COLO829 (cell line): ENCODE data around the gene KIF27.
"Not testable (repeated sequence)": the region's sequence is repeated elsewhere in the genome, so short reads cannot be mapped to it uniquely, and the experiment has no call there.

Source experiments
- DNase-seq: peaks from one replicate; pipeline ENCODE4 v3.0.0; 2012; ENCODE audit warnings: low spot score

Gene KIF27

GRCh38 chr9:83933790-83934189 lies 12.6 kb upstream of the KIF27 start:
- no peak for DNase-seq

- DNase-seq = no peak
These were observed 11.6 kb upstream of the KIF27 start for GRCh38 chr9:83932851-83933250.

- DNase-seq = no peak
These were observed 10.8 kb upstream of the KIF27 start for GRCh38 chr9:83932011-83932410.

- no peak for DNase-seq
These were observed 9.6 kb upstream of the KIF27 start for GRCh38 chr9:83930881-83931280.

GRCh38 chr9:83927591-83927990 lies 6.4 kb upstream of the KIF27 start:
- DNase-seq = no peak

GRCh38 chr9:83920469-83920926 lies 734 bp downstream of the KIF27 start:
- no peak for DNase-seq

GRCh38 chr9:83919111-83919510 lies 2.1 kb downstream of the KIF27 start:
- DNase-seq = no peak

GRCh38 chr9:83912194-83912593 lies 9.0 kb downstream of the KIF27 start:
- not testable (repeated sequence) for DNase-seq

- no peak for DNase-seq
These were observed 15.1 kb downstream of the KIF27 start for GRCh38 chr9:83906144-83906543.

GRCh38 chr9:83900615-83901014 lies 20.6 kb downstream of the KIF27 start:
- DNase-seq = not testable (repeated sequence)

GRCh38 chr9:83894301-83894700 lies 26.9 kb downstream of the KIF27 start:
- DNase-seq = not testable (repeated sequence)

GRCh38 chr9:83886498-83886897 lies 34.7 kb downstream of the KIF27 start:
- DNase-seq = not testable (repeated sequence)

- not testable (repeated sequence) for DNase-seq
These were observed 35.5 kb downstream of the KIF27 start for GRCh38 chr9:83885559-83886240.

- not testable (repeated sequence) for DNase-seq
These were observed 39.4 kb downstream of the KIF27 start for GRCh38 chr9:83881687-83882408.

- not testable (repeated sequence) for DNase-seq
These were observed 45.7 kb downstream of the KIF27 start for GRCh38 chr9:83875559-83875958.

- DNase-seq = not testable (repeated sequence)
These were observed 71.3 kb downstream of the KIF27 start for GRCh38 chr9:83849895-83850294.

GRCh38 chr9:83837070-83837643 lies 84.1 kb downstream of the KIF27 start:
- not testable (repeated sequence) for DNase-seq

- not testable (repeated sequence) for DNase-seq
These were observed 90.7 kb downstream of the KIF27 start for GRCh38 chr9:83830426-83831071.

GRCh38 chr9:83824986-83825623 lies 96.1 kb downstream of the KIF27 start:
- not testable (repeated sequence) for DNase-seq

- peak; percentile 13 for DNase-seq
These were observed 103.6 kb downstream of the KIF27 start, which contains the start of gene GKAP1 for GRCh38 chr9:83817356-83818278. GKAP1 (minus strand) TSS chr9:83817769; CDS start chr9:83806517, 11,252 bp downstream.

GRCh38 chr9:83817011-83817355 lies 104.2 kb downstream of the KIF27 start:
- not testable (repeated sequence) for DNase-seq
